Measurements from ENCODE around the gene ATP1A4. TPM values are rescaled to one million over a fixed set of nuclear protein-coding genes. Genes with fewer than 3 reads are reported as not detected.

ATP1A4 gene
- total RNA-seq, 2 experiments from 2014 or later = not detected

- no TSS peak for BruUV-seq (replicated peaks)
- Histone ChIP-seq H3K4me3 (ENCODE audit: low read depth, low read length, poor library complexity, severe bottlenecking) (no peak overlapping the region), H3K9me3 (ENCODE audit: low read length) (no peaks in the 10 kb centered on the region), H4K20me1 (ENCODE audit: insufficient read depth, low read length) (no peaks in the 10 kb centered on the region), H2AFZ (ENCODE audit: low read length) (no peak overlapping the region), H3K36me3 (ENCODE audit: insufficient read depth, low read length) (no peaks in the 10 kb centered on the region), H3K9me2 (ENCODE audit: insufficient read depth, low read length) (no peaks in the 10 kb centered on the region), H3K4me2 (ENCODE audit: low read length) (no peak overlapping the region), H3K4me1 (ENCODE audit: insufficient read depth, low read length, poor library complexity, severe bottlenecking) (no peaks in the 10 kb centered on the region), H3K79me2 (ENCODE audit: insufficient read depth, low read depth, low read length) (no peaks in the 10 kb centered on the region), H3K27ac (ENCODE audit: low read depth, low read length, poor library complexity, severe bottlenecking) (no peak overlapping the region)
- POLR2A ChIA-PET = no interaction called here
- no peak for TF ChIP-seq EZH2phosphoT487 (IDR thresholded peaks at IDR 0.05; ENCODE audit: borderline replicate concordance, low read depth, low read length)
- TF ChIP-seq, protein P1, sequence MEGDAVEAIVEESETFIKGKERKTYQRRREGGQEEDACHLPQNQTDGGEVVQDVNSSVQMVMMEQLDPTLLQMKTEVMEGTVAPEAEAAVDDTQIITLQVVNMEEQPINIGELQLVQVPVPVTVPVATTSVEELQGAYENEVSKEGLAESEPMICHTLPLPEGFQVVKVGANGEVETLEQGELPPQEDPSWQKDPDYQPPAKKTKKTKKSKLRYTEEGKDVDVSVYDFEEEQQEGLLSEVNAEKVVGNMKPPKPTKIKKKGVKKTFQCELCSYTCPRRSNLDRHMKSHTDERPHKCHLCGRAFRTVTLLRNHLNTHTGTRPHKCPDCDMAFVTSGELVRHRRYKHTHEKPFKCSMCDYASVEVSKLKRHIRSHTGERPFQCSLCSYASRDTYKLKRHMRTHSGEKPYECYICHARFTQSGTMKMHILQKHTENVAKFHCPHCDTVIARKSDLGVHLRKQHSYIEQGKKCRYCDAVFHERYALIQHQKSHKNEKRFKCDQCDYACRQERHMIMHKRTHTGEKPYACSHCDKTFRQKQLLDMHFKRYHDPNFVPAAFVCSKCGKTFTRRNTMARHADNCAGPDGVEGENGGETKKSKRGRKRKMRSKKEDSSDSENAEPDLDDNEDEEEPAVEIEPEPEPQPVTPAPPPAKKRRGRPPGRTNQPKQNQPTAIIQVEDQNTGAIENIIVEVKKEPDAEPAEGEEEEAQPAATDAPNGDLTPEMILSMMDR (conservative IDR thresholded peaks at IDR 0.05; ENCODE audit: low read length) = no peak
- CTCF ChIA-PET (ENCODE audit: unreplicated experiment) = no interaction called here
- DNase-seq (ENCODE audit: low spot score) = no peak
- intact Hi-C loops (cut with micrococcal nuclease; ENCODE audit: unreplicated experiment) = no loop called here
Measured at GRCh38 chr1:160133990-160134770, 17.2 kb upstream of the ATP1A4 start.

DNA sequence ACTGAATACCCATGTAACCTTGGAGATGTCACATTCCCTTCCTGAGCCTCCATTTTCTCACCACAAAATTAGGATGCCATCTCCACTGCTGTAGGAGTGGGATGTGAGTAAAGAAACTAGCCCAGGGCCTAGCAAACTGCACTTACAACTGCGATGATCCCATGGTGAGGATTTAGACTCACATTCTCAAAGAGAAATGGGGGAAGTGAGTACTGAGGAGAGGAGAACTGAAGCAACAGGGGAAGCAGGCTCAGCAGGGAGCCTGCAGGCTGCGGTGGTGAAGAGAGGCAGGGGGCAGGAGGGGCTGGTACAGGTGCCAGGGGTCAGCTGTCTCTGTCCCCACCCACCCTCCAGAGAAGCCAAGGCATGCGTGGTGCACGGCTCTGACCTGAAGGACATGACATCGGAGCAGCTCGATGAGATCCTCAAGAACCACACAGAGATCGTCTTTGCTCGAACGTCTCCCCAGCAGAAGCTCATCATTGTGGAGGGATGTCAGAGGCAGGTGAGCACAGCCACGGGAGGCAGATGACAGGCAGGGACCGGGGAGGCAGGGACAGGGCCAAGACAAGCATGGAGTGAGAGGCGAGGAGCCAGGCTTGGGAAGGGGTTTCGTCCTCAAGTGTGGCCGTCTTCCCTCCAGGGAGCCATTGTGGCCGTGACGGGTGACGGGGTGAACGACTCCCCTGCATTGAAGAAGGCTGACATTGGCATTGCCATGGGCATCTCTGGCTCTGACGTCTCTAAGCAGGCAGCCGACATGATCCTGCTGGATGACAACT lies 16.4 kb upstream of the ATP1A4 start:
- BruUV-seq (replicated peaks) = no TSS peak
- H4K20me1 ChIP-seq (ENCODE audit: insufficient read depth, low read length) = no peaks in the 10 kb centered on the region
- H3K9me2 ChIP-seq (ENCODE audit: insufficient read depth, low read length) = no peaks in the 10 kb centered on the region
- no peaks in the 10 kb centered on the region for H3K79me2 ChIP-seq (ENCODE audit: insufficient read depth, low read depth, low read length)
- CTCF ChIA-PET (ENCODE audit: unreplicated experiment) = no interaction called here
- no peak overlapping the region for H3K4me3 ChIP-seq (ENCODE audit: low read depth, low read length, poor library complexity, severe bottlenecking)
- DNase-seq (ENCODE audit: low spot score) = no peak
- H2AFZ ChIP-seq (ENCODE audit: low read length) = no peak overlapping the region
- H3K27ac ChIP-seq (ENCODE audit: low read depth, low read length, poor library complexity, severe bottlenecking) = no peak overlapping the region
- no peaks in the 10 kb centered on the region for H3K4me1 ChIP-seq (ENCODE audit: insufficient read depth, low read length, poor library complexity, severe bottlenecking)
- H3K36me3 ChIP-seq (ENCODE audit: insufficient read depth, low read length) = no peaks in the 10 kb centered on the region
- H3K4me2 ChIP-seq (ENCODE audit: low read length) = no peak overlapping the region
- POLR2A ChIA-PET = no interaction called here
- no peaks in the 10 kb centered on the region for H3K9me3 ChIP-seq (ENCODE audit: low read length)
- intact Hi-C loops (cut with micrococcal nuclease; ENCODE audit: unreplicated experiment) = no loop called here
- TF ChIP-seq, protein P1 (conservative IDR thresholded peaks at IDR 0.05; ENCODE audit: low read length) = no peak
- no peak for TF ChIP-seq EZH2phosphoT487 (IDR thresholded peaks at IDR 0.05; ENCODE audit: borderline replicate concordance, low read depth, low read length)

Measured in OCI-LY7 (cell line).